Prostate gland (tissue), 2 donors: ENCODE results near the gene CSK. TPM values are rescaled to one million over a fixed set of nuclear protein-coding genes. Genes with fewer than 3 reads are reported as not detected.

ENCODE experiments used
- DNase-seq: peaks from one replicate; pipeline ENCODE4 v3.0.0-alpha.2; 2019; ENCODE audit warnings: low spot score
- H3K27ac ChIP-seq, 2 donors: fragments of 200-600 bp; sonication (generic); 2 replicates each; pipeline ENCODE4 v1.5.1; 2017 to 2019
- H3K27me3 ChIP-seq: fragments of 200-600 bp; sonication (generic); replicated peaks from 2 replicates; pipeline ENCODE4 v1.5.1; 2019; ENCODE audit not compliant: insufficient read depth
- H3K36me3 ChIP-seq, 2 donors: fragments of 200-600 bp; sonication (generic); 1 replicate in 1 of 2; 2 replicates in 1 of 2; pipeline versions ENCODE4 v1.5.1 to v1.8.1; 2017 to 2019
- H3K4me1 ChIP-seq: fragments of 200-600 bp; sonication (generic); replicated peaks from 2 replicates; pipeline ENCODE4 v1.5.1; 2019
- H3K4me3 ChIP-seq, 2 donors: fragments of 200-600 bp; sonication (generic); 2 replicates each; pipeline ENCODE4 v1.5.1; 2017 to 2019
- H3K9me3 ChIP-seq: fragments of 200-600 bp; sonication (generic); 2 replicates; pipeline ENCODE4 v1.5.1; 2017
- CTCF ChIP-seq, 4 experiments: fragments of 200-600 bp in 2 of 4; fragments of 450-650 bp in 2 of 4; sonication (generic) in 2 of 4; IDR thresholded peaks; 1 replicate in 3 of 4; 2 replicates in 1 of 4; pipeline ENCODE4 v1.5.1; 2016 to 2019; ENCODE audit warnings: antibody characterized with exemption in 4 of 4, mild to moderate bottlenecking in 2 of 4, moderate library complexity in 2 of 4
- POLR2A ChIP-seq: fragments of 450-650 bp; IDR thresholded peaks from one replicate; pipeline ENCODE4 v1.6.1; 2016; ENCODE audit warnings: antibody characterized with exemption, mild to moderate bottlenecking
- POLR2AphosphoS5 ChIP-seq: sonication (generic); formaldehyde crosslinking; IDR thresholded peaks from one replicate; pipeline ENCODE4 v1.6.1; 2017; ENCODE audit warnings: antibody characterized with exemption
- WGBS: methylation state at CpG from one replicate; pipeline ENCODE4 v1.1.5; 2018; 5-methylcytosine and 5-hydroxymethylcytosine counted together
- intact Hi-C: fragments of 100-400 bp; cut with DNase I; formaldehyde crosslinking; loops from one replicate; pipeline ENCODE4 v1.14.2; 2022
- total RNA-seq, 2 donors: library from RNA; depleted of rRNA; stranded (reverse); fragments of >200 nt; gene quantifications; one replicate each; pipeline ENCODE4 v1.1.0, GENCODE V29; 2016

CSK gene
- total RNA-seq, 2 donors from 2014 or later: 45.3 to 57.0 TPM

DNA sequence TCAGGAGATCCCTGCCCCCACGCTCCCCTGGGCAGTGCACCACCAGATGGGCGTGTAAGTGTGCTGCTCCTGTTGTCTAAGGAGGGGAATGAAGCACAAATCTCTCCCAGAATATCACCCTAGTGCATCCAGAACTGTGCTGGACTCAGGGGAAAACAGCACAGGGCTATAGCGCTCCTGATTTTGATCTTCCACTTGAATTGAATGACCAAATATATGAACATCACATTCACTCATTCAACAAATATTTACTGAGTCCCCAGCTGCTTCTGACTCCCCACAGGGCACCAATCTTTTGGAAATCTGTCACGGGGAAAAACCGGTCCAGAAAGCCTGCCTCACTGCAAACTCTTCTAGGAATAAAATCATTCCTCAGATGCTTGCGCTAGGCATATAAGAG lies 47.0 kb downstream of the CSK start:
- 63% methylated on average over 6 of the region's 6 CpGs for whole genome bisulfite sequencing
- TF ChIP-seq POLR2AphosphoS5 (no peak), POLR2A (no peak), CTCF (IDR thresholded peaks at IDR 0.05) (no peak)
- H3K27me3 ChIP-seq: no peaks in the 10 kb centered on the region

GRCh38 chr15:74829486-74829885 lies 47.6 kb downstream of the CSK start:
- H3K36me3 ChIP-seq: no peaks in the 10 kb centered on the region
- H3K27me3 ChIP-seq: no peaks in the 10 kb centered on the region
- WGBS: 71% methylated on average over 3 of the region's 3 CpGs
- H3K27ac ChIP-seq: no peak overlapping the region
- intact Hi-C loops: no loop called here
- no peak for DNase-seq
- H3K9me3 ChIP-seq: no peaks in the 10 kb centered on the region
- H3K4me3 ChIP-seq: no peak overlapping the region
- no peak for TF ChIP-seq POLR2AphosphoS5
- TF ChIP-seq POLR2A: no peak
- H3K4me1 ChIP-seq: no peaks in the 10 kb centered on the region

More for the DNA sequence above, 47.0 kb downstream of the CSK start:
- no peaks in the 10 kb centered on the region for H3K9me3 ChIP-seq
- no peaks in the 10 kb centered on the region for H3K36me3 ChIP-seq
- H3K4me3 ChIP-seq: no peak overlapping the region
- no peak for DNase-seq
- H3K4me1 ChIP-seq: no peaks in the 10 kb centered on the region
- H3K27ac ChIP-seq: no peak overlapping the region
- intact Hi-C loops: no loop called here

DNA sequence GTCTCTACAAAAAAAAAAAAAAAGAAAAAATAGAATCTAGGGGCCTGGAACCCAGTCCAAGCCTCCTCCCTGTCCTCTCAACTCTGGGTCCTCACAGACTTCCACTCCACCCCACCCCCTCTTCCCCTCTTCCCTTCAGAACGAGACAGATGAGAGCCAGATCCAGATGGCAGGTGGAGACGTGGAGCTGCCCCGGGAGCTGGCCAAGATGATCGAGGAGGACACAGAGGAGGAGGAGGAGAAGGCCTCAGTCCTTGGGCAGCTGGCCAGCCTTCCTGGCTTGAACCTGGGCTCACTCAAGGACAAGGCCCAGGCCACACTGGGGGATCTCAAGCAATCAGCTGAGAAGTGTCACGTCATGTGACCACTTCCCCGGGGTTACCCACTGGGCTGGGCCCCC lies 48.1 kb downstream of the CSK start:
- Histone ChIP-seq H3K27me3 (no peaks in the 10 kb centered on the region), H3K4me3 (no peak overlapping the region), H3K4me1 (no peaks in the 10 kb centered on the region), H3K27ac (no peak overlapping the region), H3K36me3 (no peaks in the 10 kb centered on the region), H3K9me3 (no peaks in the 10 kb centered on the region)
- intact Hi-C loops: no loop called here
- TF ChIP-seq POLR2A (no peak), CTCF (IDR thresholded peaks at IDR 0.05) (no peak), POLR2AphosphoS5 (no peak)
- WGBS: 64% methylated on average over 6 of the region's 6 CpGs
- DNase-seq: no peak

- no peaks in the 10 kb centered on the region for H3K36me3 ChIP-seq
- no peak for TF ChIP-seq CTCF (IDR thresholded peaks at IDR 0.05)
- no peak for TF ChIP-seq POLR2AphosphoS5
- TF ChIP-seq POLR2A: no peak
- no peaks in the 10 kb centered on the region for H3K27me3 ChIP-seq
- intact Hi-C loops: no loop called here
- H3K4me3 ChIP-seq: no peak overlapping the region
- no peaks in the 10 kb centered on the region for H3K9me3 ChIP-seq
- whole genome bisulfite sequencing: 30% methylated on average over 5 of the region's 5 CpGs
- DNase-seq: no peak
- H3K27ac ChIP-seq: no peak overlapping the region
- H3K4me1 ChIP-seq: no peaks in the 10 kb centered on the region
Measured at GRCh38 chr15:74830868-74831267, 49.0 kb downstream of the CSK start.

- TF ChIP-seq POLR2AphosphoS5: no peak
- no peak for TF ChIP-seq CTCF (IDR thresholded peaks at IDR 0.05)
- TF ChIP-seq POLR2A: no peak
- DNase-seq: no peak
- 63% methylated on average over 15 of the region's 15 CpGs for WGBS
- Histone ChIP-seq H3K4me1 (no peaks in the 10 kb centered on the region), H3K27ac (no peak overlapping the region), H3K36me3 (no peaks in the 10 kb centered on the region), H3K9me3 (no peaks in the 10 kb centered on the region), H3K4me3 (no peak overlapping the region), H3K27me3 (no peaks in the 10 kb centered on the region)
- intact Hi-C loops: no loop called here
Measured at GRCh38 chr15:74831813-74832495, 50.1 kb downstream of the CSK start.
